PC-3 (cell line): ENCODE measurements around the gene ATP6V1F. TPM values are rescaled to one million over a fixed set of nuclear protein-coding genes. Genes with fewer than 3 reads are reported as not detected.

ENCODE experiments used
- ATAC-seq: fragments of 200-7000 bp; cut with Tn5 transposase; 2 replicates; pipeline ENCODE4 v1.9.1; 2020; ENCODE audit warnings: mild to moderate bottlenecking, moderate library complexity
- BruUV-seq: library from RNA; stranded (reverse); fragments of 400-500 nt; replicated peaks from 2 replicates; lab custom pipeline; 2021; lab: Mats Ljungman, UMichigan
- CTCF ChIA-PET: fragments of 300-600 bp; sonication (Branson Sonifier 250); formaldehyde crosslinking; loops from one replicate; lab custom pipeline; 2022; ENCODE audit warnings: antibody characterized with exemption; lab: Charles Lee
- POLR2A ChIA-PET: fragments of 300-600 bp; sonication (Branson Sonifier 250); formaldehyde crosslinking; loops from one replicate; lab custom pipeline; 2022; ENCODE audit warnings: antibody characterized with exemption; ENCODE audit not compliant: unreplicated experiment; lab: Charles Lee
- DNase-seq: peaks from one replicate; pipeline ENCODE4 v3.0.0-alpha.2; 2015
- H2AFZ ChIP-seq: fragments of 300-600 bp; sonication (generic); 2 replicates; pipeline ENCODE4 v1.6.0; 2016; ENCODE audit warnings: antibody characterized with exemption, low read length
- H3F3A ChIP-seq: fragments of 300-600 bp; sonication (generic); one replicate; pipeline ENCODE4 v1.6.0; 2017; ENCODE audit warnings: antibody characterized with exemption, low read length, control low read depth, mild to moderate bottlenecking; ENCODE audit not compliant: unreplicated experiment
- H3K27ac ChIP-seq: fragments of 300-600 bp; sonication (generic); 2 replicates; pipeline ENCODE4 v1.5.1; 2016; ENCODE audit warnings: mild to moderate bottlenecking, low read length
- H3K27me3 ChIP-seq: fragments of 300-600 bp; sonication (generic); 2 replicates; pipeline ENCODE4 v1.6.1; 2016; ENCODE audit warnings: low read length, mixed read lengths
- H3K36me3 ChIP-seq: fragments of 300-600 bp; sonication (generic); 2 replicates; pipeline ENCODE4 v1.6.1; 2016; ENCODE audit warnings: low read depth, mixed run types, low read length, mixed read lengths
- H3K4me1 ChIP-seq: fragments of 300-600 bp; sonication (generic); 2 replicates; pipeline ENCODE4 v1.5.1; 2016; ENCODE audit warnings: low read length; ENCODE audit not compliant: insufficient read depth
- H3K4me2 ChIP-seq: fragments of 300-600 bp; sonication (generic); 2 replicates; pipeline ENCODE4 v1.6.0; 2016; ENCODE audit warnings: low read length
- H3K4me3 ChIP-seq: fragments of 300-600 bp; sonication (generic); 2 replicates; pipeline ENCODE4 v1.5.1; 2016; ENCODE audit warnings: mild to moderate bottlenecking, low read length, mixed read lengths
- H3K79me2 ChIP-seq: fragments of 300-600 bp; sonication (generic); 2 replicates; pipeline ENCODE4 v1.6.1; 2017; ENCODE audit warnings: low read length, mixed read lengths
- H3K9ac ChIP-seq: fragments of 300-600 bp; sonication (generic); 2 replicates; pipeline ENCODE4 v1.6.0; 2016; ENCODE audit warnings: mild to moderate bottlenecking, low read length
- H3K9me2 ChIP-seq: fragments of 300-600 bp; sonication (generic); replicated peaks from 2 replicates; pipeline ENCODE4 v1.6.1; 2016; ENCODE audit warnings: mixed run types, low read length, mixed read lengths
- H3K9me3 ChIP-seq: fragments of 300-600 bp; sonication (generic); 2 replicates; pipeline ENCODE4 v1.6.1; 2016; ENCODE audit warnings: low read length, mixed read lengths
- H4K20me1 ChIP-seq: fragments of 300-600 bp; sonication (generic); 2 replicates; pipeline ENCODE4 v1.6.1; 2016; ENCODE audit warnings: low read length, mixed read lengths
- EZH2 ChIP-seq: fragments of 300-600 bp; sonication (generic); IDR thresholded peaks from one replicate; pipeline ENCODE4 v1.6.1; 2017; ENCODE audit warnings: antibody characterized with exemption, mild to moderate bottlenecking, low read length; ENCODE audit not compliant: unreplicated experiment
- EZH2phosphoT487 ChIP-seq: fragments of 300-600 bp; sonication (generic); IDR thresholded peaks from 2 replicates; pipeline ENCODE4 v1.6.1; 2018; ENCODE audit warnings: mild to moderate bottlenecking, antibody characterized with exemption, low read length, borderline replicate concordance
- intact Hi-C: fragments of 100-400 bp; cut with micrococcal nuclease; formaldehyde crosslinking; loops from 2 replicates; pipeline ENCODE4 v1.9.0; 2023
- total RNA-seq: library from RNA; depleted of rRNA; stranded (reverse); fragments of >200 nt; gene quantifications from 2 replicates; pipeline ENCODE4 v1.2.3, GENCODE V29; 2014
- TF ChIP-seq, protein P1 (sequence below): fragments of 300-600 bp; sonication (generic); conservative IDR thresholded peaks from 2 replicates; pipeline ENCODE4 v1.5.1; 2017; ENCODE audit warnings: antibody characterized with exemption, low read depth, mild to moderate bottlenecking, low read length

Gene ATP6V1F
- total RNA-seq, 1 experiment from 2014 or later = 131 TPM

DNA sequence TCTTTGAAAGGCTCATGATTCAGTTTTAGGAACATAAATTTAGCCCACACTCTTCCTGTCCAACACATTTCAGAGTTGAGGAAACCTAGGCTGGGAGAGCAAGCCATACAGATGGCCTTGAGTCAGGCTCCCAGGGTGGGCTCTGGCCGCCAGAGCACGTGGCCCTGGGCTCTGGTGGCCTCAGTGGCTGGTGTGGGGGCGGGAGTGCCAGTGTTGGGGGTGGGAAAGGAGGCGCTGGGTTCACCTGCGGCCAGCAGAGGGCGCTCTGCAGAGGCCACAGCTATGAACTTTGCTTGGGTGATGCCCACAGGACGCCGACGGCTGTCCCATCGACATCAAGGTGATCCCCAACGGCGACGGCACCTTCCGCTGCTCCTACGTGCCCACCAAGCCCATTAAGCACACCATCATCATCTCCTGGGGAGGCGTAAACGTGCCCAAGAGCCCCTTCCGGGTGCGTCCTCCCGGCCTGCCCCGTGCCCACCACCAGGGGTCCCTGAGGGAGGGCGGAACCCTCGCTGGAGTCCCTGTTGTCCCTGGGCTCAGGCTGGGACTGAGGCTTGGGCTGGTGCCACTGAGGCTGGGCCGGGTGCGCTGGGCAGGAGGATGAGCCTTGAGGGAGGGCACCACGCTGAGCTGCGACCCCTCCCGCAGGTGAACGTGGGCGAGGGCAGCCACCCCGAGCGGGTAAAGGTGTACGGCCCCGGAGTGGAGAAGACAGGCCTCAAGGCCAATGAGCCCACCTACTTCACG lies 20.6 kb upstream of the ATP6V1F start:
- ChIA-PET POLR2A (no interaction called here), CTCF (interaction anchor here (0.6 to 1.2 kb wide), 2 partner anchors 15 to 55 kb away, joined by 4 to 5 read pairs; no protein-coding TSS in a partner anchor)
- no TSS peak for BruUV-seq
- Histone ChIP-seq H3K9me2 (no peaks in the 10 kb centered on the region), H3K27me3 (no peaks in the 10 kb centered on the region), H3K36me3 (peaks cover 23% of the 10 kb centered on the region), H3K4me3 (no peak overlapping the region), H3K9ac (no peak overlapping the region), H2AFZ (no peak overlapping the region), H3K4me2 (no peak overlapping the region), H4K20me1 (no peaks in the 10 kb centered on the region), H3K9me3 (no peaks in the 10 kb centered on the region), H3F3A (no peaks in the 10 kb centered on the region), H3K27ac (no peak overlapping the region), H3K4me1 (no peaks in the 10 kb centered on the region), H3K79me2 (no peaks in the 10 kb centered on the region)
- intact Hi-C loops = no loop called here
- DNase-seq (peak; percentile 33), ATAC-seq (peak; percentile 38; the same call in 1 of the 2 replicates)
- TF ChIP-seq, protein P1, sequence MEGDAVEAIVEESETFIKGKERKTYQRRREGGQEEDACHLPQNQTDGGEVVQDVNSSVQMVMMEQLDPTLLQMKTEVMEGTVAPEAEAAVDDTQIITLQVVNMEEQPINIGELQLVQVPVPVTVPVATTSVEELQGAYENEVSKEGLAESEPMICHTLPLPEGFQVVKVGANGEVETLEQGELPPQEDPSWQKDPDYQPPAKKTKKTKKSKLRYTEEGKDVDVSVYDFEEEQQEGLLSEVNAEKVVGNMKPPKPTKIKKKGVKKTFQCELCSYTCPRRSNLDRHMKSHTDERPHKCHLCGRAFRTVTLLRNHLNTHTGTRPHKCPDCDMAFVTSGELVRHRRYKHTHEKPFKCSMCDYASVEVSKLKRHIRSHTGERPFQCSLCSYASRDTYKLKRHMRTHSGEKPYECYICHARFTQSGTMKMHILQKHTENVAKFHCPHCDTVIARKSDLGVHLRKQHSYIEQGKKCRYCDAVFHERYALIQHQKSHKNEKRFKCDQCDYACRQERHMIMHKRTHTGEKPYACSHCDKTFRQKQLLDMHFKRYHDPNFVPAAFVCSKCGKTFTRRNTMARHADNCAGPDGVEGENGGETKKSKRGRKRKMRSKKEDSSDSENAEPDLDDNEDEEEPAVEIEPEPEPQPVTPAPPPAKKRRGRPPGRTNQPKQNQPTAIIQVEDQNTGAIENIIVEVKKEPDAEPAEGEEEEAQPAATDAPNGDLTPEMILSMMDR = peak; percentile 75
- TF ChIP-seq EZH2 = no peak

DNA sequence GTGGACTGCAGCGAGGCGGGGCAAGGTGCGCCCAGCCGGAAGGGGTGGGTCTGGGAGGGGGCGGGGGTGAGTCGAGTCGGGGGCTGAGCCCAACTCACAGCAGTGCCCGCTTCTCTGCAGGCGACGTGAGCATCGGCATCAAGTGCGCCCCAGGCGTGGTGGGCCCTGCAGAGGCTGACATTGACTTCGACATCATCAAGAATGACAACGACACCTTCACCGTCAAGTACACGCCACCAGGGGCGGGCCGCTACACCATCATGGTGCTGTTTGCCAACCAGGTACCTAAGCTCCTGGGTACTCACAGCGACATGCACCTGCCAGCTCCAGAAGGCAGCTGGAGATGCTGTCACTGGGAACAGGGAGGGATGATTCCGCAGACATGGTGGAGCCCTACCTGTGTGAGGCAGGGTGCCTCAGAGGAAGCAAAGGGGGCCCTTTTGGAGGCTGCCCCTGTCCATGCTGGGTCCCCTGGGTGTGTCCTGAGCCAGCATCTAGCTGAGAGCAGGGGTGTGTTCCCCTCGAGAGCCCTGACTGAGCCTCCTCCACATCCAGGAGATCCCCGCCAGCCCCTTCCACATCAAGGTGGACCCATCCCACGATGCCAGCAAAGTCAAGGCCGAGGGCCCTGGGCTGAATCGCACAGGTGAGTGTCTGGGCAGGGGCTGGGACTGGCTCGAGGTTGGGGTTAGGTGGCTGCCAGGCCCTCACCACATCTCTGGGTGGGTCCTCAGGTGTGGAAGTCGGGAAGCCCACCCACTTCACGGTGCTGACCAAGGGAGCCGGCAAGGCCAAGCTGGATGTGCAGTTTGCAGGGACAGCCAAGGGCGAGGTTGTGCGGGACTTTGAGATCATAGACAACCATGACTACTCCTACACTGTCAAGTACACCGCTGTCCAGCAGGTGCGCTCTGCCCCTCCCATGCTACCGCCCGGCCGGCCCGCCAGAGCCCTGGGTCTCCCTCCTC lies 19.7 kb upstream of the ATP6V1F start:
- Histone ChIP-seq H3K4me3 (no peak overlapping the region), H4K20me1 (no peaks in the 10 kb centered on the region), H3K36me3 (peaks cover 23% of the 10 kb centered on the region), H3K9ac (no peak overlapping the region), H3K27me3 (no peaks in the 10 kb centered on the region), H3K9me3 (no peaks in the 10 kb centered on the region), H3K9me2 (no peaks in the 10 kb centered on the region), H3K4me1 (no peaks in the 10 kb centered on the region), H2AFZ (no peak overlapping the region), H3F3A (no peaks in the 10 kb centered on the region), H3K79me2 (no peaks in the 10 kb centered on the region), H3K4me2 (no peak overlapping the region), H3K27ac (no peak overlapping the region)
- CTCF ChIA-PET = no interaction called here
- no TSS peak for BruUV-seq
- intact Hi-C loops = no loop called here
- TF ChIP-seq, protein P1 = no peak
- TF ChIP-seq EZH2phosphoT487 (no peak), EZH2 (no peak)
- POLR2A ChIA-PET = no interaction called here
- ATAC-seq (no peak), DNase-seq (no peak)
